NCI-H510A treated with DMSO at 0.1 percent for 48 hours (cell line): ENCODE measurements around the gene TYW5.
"Not testable (repeated sequence)": the region's sequence is repeated elsewhere in the genome, so short reads cannot be mapped to it uniquely, and the experiment has no call there.

ENCODE experiments used
- DNase-seq: peaks from one replicate; lab custom pipeline; 2025; lab: John Stamatoyannopoulos, UW

TYW5 gene

GRCh38 chr2:199914372-199914958 is 40.8 kb downstream of the TYW5 start:
- DNase-seq = no peak

GRCh38 chr2:199912553-199913114 is 42.7 kb downstream of the TYW5 start:
- DNase-seq = not testable (repeated sequence)

GRCh38 chr2:199911877-199912161 is 43.5 kb downstream of the TYW5 start:
- DNase-seq = peak; percentile 39

GRCh38 chr2:199911052-199911876 is 44.0 kb downstream of the TYW5 start, which contains the start of gene C2orf69:
TSS of gene C2orf69 (plus strand) at chr2:199911293. CDS start at chr2:199911439, 146 bp downstream.
- DNase-seq = peak; percentile 98

GRCh38 chr2:199910338-199911051 is 44.8 kb downstream of the TYW5 start:
- DNase-seq = no peak

- no peak for DNase-seq
These were observed 48.1 kb downstream of the TYW5 start for GRCh38 chr2:199907008-199907714.

- no peak for DNase-seq
These were observed 52.2 kb downstream of the TYW5 start for GRCh38 chr2:199903111-199903510.

GRCh38 chr2:199902486-199903110 is 52.7 kb downstream of the TYW5 start:
- no peak for DNase-seq

- DNase-seq = no peak
These were observed 53.3 kb downstream of the TYW5 start for GRCh38 chr2:199901942-199902341.

- no peak for DNase-seq
These were observed 58.7 kb downstream of the TYW5 start for GRCh38 chr2:199896617-199897016.

GRCh38 chr2:199895406-199895805 is 59.9 kb downstream of the TYW5 start:
- no peak for DNase-seq

GRCh38 chr2:199883474-199884212 is 71.6 kb downstream of the TYW5 start:
- no peak for DNase-seq

- DNase-seq = no peak
These were observed 72.6 kb downstream of the TYW5 start for GRCh38 chr2:199882667-199883066.
